GM12892 (cell line): Measurements from ENCODE around the gene HNRNPL.
A peak's percentile ranks its signal among the peaks of the same experiment; 100 is the strongest.

Experiments
- POLR2A ChIP-seq: IDR thresholded peaks from 2 replicates; pipeline ENCODE4 v1.6.1; 2011; ENCODE audit warnings: low read depth, low read length, control low read depth
- POLR2AphosphoS5 ChIP-seq: IDR thresholded peaks from 2 replicates; pipeline ENCODE4 v1.6.1; 2011; ENCODE audit warnings: low read depth, low read length, control low read depth
- TAF1 ChIP-seq: IDR thresholded peaks from 2 replicates; pipeline ENCODE4 v1.6.1; 2011; ENCODE audit warnings: low read depth, mild to moderate bottlenecking, control low read depth, low read length, borderline replicate concordance

GRCh38 chr19:38843175-38843758, 6.5 kb downstream of the HNRNPL start:
- TF ChIP-seq POLR2AphosphoS5 (peak; percentile 47; the same call in 1 of the 2 replicates), POLR2A (peak; percentile 55; the same call in 1 of the 2 replicates), TAF1 (no peak)
